ENCODE results near the gene TENM3. TPM values are rescaled to one million over a fixed set of nuclear protein-coding genes. Genes with fewer than 3 reads are reported as not detected.

The TENM3 gene
- total RNA-seq, 4 donors from 2014 or later = 3.4 to 9.8 (median 6.9) TPM

GRCh38 chr4:182293691-182294255 is 50.6 kb downstream of the TENM3 start:
- in situ Hi-C loops (cut with MboI; ENCODE audit: low pct_ligation_motif_present in 1 of 4, low pct_unique_long_range_greater_than_20kb in 1 of 4, low sequenced_read_pairs in 3 of 4) = no loop called here
- 57 to 70% methylated on average over 7 to 14 of the region's 14 CpGs for WGBS, 2 donors (ENCODE audit: low coverage in 1 of 2)
- intact Hi-C loops (cut with DNase I; ENCODE audit: low total_unique reads) = no loop called here
- no peaks in the 10 kb centered on the region for H3K4me1 ChIP-seq
- DNase-seq = no peak
- no peak overlapping the region for H3K27ac ChIP-seq
- TF ChIP-seq POLR2A (IDR thresholded peaks at IDR 0.05) (no peak), CTCF (IDR thresholded peaks at IDR 0.05) (no peak), EP300 (IDR thresholded peaks at IDR 0.05; ENCODE audit: low read depth) (no peak), POLR2AphosphoS5 (IDR thresholded peaks at IDR 0.05) (no peak)
- no peaks in the 10 kb centered on the region for H3K36me3 ChIP-seq
- no peak overlapping the region for H3K4me3 ChIP-seq
- H3K27me3 ChIP-seq = no peaks in the 10 kb centered on the region
- H3K9me3 ChIP-seq = no peaks in the 10 kb centered on the region

DNA sequence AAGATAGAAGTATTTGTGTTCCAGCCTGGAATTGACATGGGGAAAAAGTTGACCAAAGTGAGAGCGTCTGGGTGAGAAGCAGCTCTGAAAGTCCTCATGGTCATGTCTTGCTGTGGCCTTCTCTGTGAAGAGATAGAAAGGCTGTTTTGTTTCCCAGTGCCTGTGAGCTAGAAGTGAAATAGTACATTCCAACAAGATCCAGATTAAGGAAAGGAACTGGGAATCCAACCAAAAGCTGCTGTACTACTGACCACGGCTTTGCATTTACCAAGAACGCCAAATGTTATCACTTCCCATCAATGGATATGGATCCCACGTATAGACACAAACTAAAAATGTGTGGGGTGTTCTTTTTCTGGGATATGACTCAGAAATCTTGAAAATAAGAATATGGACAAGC is 51.2 kb downstream of the TENM3 start:
- WGBS, 2 donors (ENCODE audit: low coverage in 1 of 2) = 71 to 84% methylated on average over 2 to 4 of the region's 4 CpGs

DNA sequence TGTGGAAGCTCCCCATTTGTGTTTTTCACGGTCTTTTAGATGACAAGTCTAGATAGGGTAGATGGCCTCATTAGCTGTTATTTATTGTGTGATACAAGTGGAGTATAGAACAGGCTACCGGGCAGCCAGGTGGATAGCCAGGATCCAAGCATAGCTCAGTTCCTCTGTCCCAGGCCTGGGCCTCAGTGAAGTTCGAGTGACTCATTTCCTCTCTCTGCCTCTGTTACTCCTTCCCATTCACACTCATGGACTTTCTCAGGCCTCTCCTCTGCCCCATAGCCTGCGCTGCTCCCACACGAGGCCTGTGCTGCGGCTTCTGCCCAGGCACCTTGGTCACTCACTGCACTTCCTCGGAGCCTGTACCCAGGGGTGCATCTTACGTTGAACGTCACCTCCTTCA is 54.5 kb downstream of the TENM3 start:
- Histone ChIP-seq H3K36me3 (no peaks in the 10 kb centered on the region), H3K9me3 (no peaks in the 10 kb centered on the region), H3K27ac (no peak overlapping the region), H3K4me1 (no peaks in the 10 kb centered on the region), H3K27me3 (no peaks in the 10 kb centered on the region), H3K4me3 (no peak overlapping the region)
- in situ Hi-C loops (cut with MboI; ENCODE audit: low pct_ligation_motif_present in 1 of 4, low pct_unique_long_range_greater_than_20kb in 1 of 4, low sequenced_read_pairs in 3 of 4) (no loop called here), intact Hi-C loops (cut with DNase I; ENCODE audit: low total_unique reads) (no loop called here)
- DNase-seq = no peak
- no peak for TF ChIP-seq CTCF (IDR thresholded peaks at IDR 0.05)
- TF ChIP-seq EP300 (IDR thresholded peaks at IDR 0.05; ENCODE audit: low read depth) = no peak
- no peak for TF ChIP-seq POLR2A (IDR thresholded peaks at IDR 0.05)
- no peak for TF ChIP-seq POLR2AphosphoS5 (IDR thresholded peaks at IDR 0.05)
- WGBS, 2 donors (ENCODE audit: low coverage in 1 of 2) = 60 to 79% methylated on average over 1 to 9 of the region's 9 CpGs

More for the DNA sequence above, 51.2 kb downstream of the TENM3 start:
- H3K36me3 ChIP-seq = no peaks in the 10 kb centered on the region
- H3K9me3 ChIP-seq = no peaks in the 10 kb centered on the region
- no peaks in the 10 kb centered on the region for H3K4me1 ChIP-seq
- in situ Hi-C loops (cut with MboI; ENCODE audit: low pct_ligation_motif_present in 1 of 4, low pct_unique_long_range_greater_than_20kb in 1 of 4, low sequenced_read_pairs in 3 of 4) (no loop called here), intact Hi-C loops (cut with DNase I; ENCODE audit: low total_unique reads) (no loop called here)
- TF ChIP-seq CTCF (IDR thresholded peaks at IDR 0.05) (no peak), POLR2A (IDR thresholded peaks at IDR 0.05) (no peak), POLR2AphosphoS5 (IDR thresholded peaks at IDR 0.05) (no peak), EP300 (IDR thresholded peaks at IDR 0.05; ENCODE audit: low read depth) (no peak)
- H3K27ac ChIP-seq = no peak overlapping the region
- DNase-seq = no peak
- H3K4me3 ChIP-seq = no peak overlapping the region
- H3K27me3 ChIP-seq = no peaks in the 10 kb centered on the region

DNA sequence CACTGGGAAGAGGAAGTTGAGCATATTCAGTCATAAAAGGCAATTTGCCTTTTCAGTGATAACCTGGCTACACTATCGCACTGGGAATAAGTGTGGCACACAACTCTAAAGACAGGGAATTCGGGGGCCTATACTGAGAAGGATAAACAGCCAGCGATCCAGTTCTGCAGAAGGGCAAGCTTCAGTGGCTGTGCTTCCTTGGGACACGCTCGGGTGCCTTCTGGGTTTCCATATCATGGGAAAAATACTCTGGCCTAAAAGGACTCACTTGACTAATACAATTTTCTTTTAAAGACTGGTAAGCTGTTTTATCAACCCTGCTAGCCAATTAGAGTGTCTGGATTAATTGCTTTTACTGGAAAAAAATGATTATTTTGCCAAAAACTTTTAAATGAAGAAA is 58.5 kb downstream of the TENM3 start:
- Histone ChIP-seq H3K9me3 (no peaks in the 10 kb centered on the region), H3K4me3 (no peak overlapping the region), H3K4me1 (no peaks in the 10 kb centered on the region), H3K27ac (no peak overlapping the region), H3K36me3 (no peaks in the 10 kb centered on the region), H3K27me3 (no peaks in the 10 kb centered on the region)
- DNase-seq = no peak
- intact Hi-C loops (cut with DNase I; ENCODE audit: low total_unique reads) (no loop called here), in situ Hi-C loops (cut with MboI; ENCODE audit: low pct_ligation_motif_present in 1 of 4, low pct_unique_long_range_greater_than_20kb in 1 of 4, low sequenced_read_pairs in 3 of 4) (no loop called here)
- 71 to 73% methylated on average over 4 to 5 of the region's 5 CpGs for WGBS, 2 donors (ENCODE audit: low coverage in 1 of 2)
- TF ChIP-seq CTCF (IDR thresholded peaks at IDR 0.05) (no peak), POLR2AphosphoS5 (IDR thresholded peaks at IDR 0.05) (no peak), POLR2A (IDR thresholded peaks at IDR 0.05) (no peak), EP300 (IDR thresholded peaks at IDR 0.05; ENCODE audit: low read depth) (no peak)
